Measurements from ENCODE around the gene PHACTR1.

PHACTR1 gene

DNA sequence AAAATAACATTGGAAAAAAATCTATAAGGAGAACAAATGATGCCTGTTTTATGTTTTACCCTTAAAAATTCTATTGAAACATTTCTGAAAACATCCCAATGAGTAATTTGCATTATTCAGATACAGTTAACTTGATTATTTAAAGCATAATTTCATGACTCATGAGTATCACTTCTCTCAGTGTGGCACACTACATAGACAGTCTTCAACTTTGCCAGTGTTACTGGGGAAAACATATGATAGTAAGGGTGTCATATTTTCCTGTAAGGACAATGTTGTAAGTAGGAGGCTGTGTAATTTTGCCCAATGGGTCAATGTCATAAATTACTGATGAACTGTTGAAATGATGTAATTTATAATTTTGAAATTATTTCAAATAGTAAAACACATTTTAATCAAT lies 125.5 kb downstream of the PHACTR1 start:
- ATAC-seq, result no peak
- TF ChIP-seq ESRRG (CRISPR knock-in tag; IDR thresholded peaks at IDR 0.05), result no peak
- TF ChIP-seq RARB (CRISPR knock-in tag; IDR thresholded peaks at IDR 0.05), result no peak
- TF ChIP-seq SNAI2 (CRISPR knock-in tag; IDR thresholded peaks at IDR 0.05), result no peak
- TF ChIP-seq ZNF565 (CRISPR knock-in tag; conservative IDR thresholded peaks at IDR 0.05; ENCODE audit: low read depth), result no peak
- no peak for TF ChIP-seq BACH2 (CRISPR knock-in tag; IDR thresholded peaks at IDR 0.05; ENCODE audit: borderline replicate concordance)
- TF ChIP-seq ARNTL (CRISPR knock-in tag; IDR thresholded peaks at IDR 0.05; ENCODE audit: borderline replicate concordance, low read depth), result no peak
- no peak for TF ChIP-seq TOX (CRISPR knock-in tag; IDR thresholded peaks at IDR 0.05; ENCODE audit: borderline replicate concordance)
- no peak for TF ChIP-seq ISL1 (CRISPR knock-in tag; IDR thresholded peaks at IDR 0.05)
- TF ChIP-seq, protein P1, sequence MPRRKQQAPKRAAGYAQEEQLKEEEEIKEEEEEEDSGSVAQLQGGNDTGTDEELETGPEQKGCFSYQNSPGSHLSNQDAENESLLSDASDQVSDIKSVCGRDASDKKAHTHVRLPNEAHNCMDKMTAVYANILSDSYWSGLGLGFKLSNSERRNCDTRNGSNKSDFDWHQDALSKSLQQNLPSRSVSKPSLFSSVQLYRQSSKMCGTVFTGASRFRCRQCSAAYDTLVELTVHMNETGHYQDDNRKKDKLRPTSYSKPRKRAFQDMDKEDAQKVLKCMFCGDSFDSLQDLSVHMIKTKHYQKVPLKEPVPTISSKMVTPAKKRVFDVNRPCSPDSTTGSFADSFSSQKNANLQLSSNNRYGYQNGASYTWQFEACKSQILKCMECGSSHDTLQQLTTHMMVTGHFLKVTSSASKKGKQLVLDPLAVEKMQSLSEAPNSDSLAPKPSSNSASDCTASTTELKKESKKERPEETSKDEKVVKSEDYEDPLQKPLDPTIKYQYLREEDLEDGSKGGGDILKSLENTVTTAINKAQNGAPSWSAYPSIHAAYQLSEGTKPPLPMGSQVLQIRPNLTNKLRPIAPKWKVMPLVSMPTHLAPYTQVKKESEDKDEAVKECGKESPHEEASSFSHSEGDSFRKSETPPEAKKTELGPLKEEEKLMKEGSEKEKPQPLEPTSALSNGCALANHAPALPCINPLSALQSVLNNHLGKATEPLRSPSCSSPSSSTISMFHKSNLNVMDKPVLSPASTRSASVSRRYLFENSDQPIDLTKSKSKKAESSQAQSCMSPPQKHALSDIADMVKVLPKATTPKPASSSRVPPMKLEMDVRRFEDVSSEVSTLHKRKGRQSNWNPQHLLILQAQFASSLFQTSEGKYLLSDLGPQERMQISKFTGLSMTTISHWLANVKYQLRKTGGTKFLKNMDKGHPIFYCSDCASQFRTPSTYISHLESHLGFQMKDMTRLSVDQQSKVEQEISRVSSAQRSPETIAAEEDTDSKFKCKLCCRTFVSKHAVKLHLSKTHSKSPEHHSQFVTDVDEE (CRISPR knock-in tag; IDR thresholded peaks at IDR 0.05), result no peak
- TF ChIP-seq CSRNP3 (CRISPR knock-in tag; IDR thresholded peaks at IDR 0.05), result no peak
- TF ChIP-seq TCF4 (CRISPR knock-in tag; IDR thresholded peaks at IDR 0.05; ENCODE audit: borderline replicate concordance), result no peak
- no peak for TF ChIP-seq ZNF8 (CRISPR knock-in tag; IDR thresholded peaks at IDR 0.05)
- TF ChIP-seq PPARA (CRISPR knock-in tag; IDR thresholded peaks at IDR 0.05; ENCODE audit: borderline replicate concordance), result no peak
- TF ChIP-seq CREB5 (CRISPR knock-in tag; IDR thresholded peaks at IDR 0.05; ENCODE audit: low read depth), result no peak

DNA sequence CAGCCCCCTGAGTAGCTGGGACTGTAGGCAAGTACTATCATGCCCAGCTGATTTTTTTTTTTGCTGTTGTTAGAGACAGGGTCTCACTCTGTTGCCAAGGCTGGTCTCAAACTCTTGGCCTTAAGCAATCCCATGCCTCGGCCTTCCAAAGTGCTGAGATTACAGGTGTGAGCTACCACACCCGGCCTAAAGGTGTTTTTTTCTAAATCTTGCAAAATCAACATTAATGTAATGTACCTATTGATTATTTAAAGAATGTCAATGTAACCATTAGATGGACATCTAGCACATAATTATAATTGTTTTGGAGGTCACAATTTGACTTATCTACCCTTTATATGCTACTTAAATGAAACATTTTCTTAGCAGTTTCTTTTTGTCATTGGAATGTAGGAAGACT lies 126.1 kb downstream of the PHACTR1 start:
- TF ChIP-seq POU6F1 (CRISPR knock-in tag; IDR thresholded peaks at IDR 0.05; ENCODE audit: borderline replicate concordance, low read depth) (no peak), ESRRG (CRISPR knock-in tag; IDR thresholded peaks at IDR 0.05) (no peak), TCF4 (CRISPR knock-in tag; IDR thresholded peaks at IDR 0.05; ENCODE audit: borderline replicate concordance) (no peak), ZFP3 (CRISPR knock-in tag; IDR thresholded peaks at IDR 0.05) (no peak), CREB5 (CRISPR knock-in tag; IDR thresholded peaks at IDR 0.05; ENCODE audit: low read depth) (no peak), OSR1 (CRISPR knock-in tag; IDR thresholded peaks at IDR 0.05) (no peak), ZFP30 (CRISPR knock-in tag; IDR thresholded peaks at IDR 0.05) (no peak), ZC3H10 (CRISPR knock-in tag; IDR thresholded peaks at IDR 0.05) (no peak), PPARA (CRISPR knock-in tag; IDR thresholded peaks at IDR 0.05; ENCODE audit: borderline replicate concordance) (no peak), ISL1 (CRISPR knock-in tag; IDR thresholded peaks at IDR 0.05) (no peak), GLIS3 (CRISPR knock-in tag; IDR thresholded peaks at IDR 0.05) (no peak), TOX (CRISPR knock-in tag; IDR thresholded peaks at IDR 0.05; ENCODE audit: borderline replicate concordance) (no peak), RARB (CRISPR knock-in tag; IDR thresholded peaks at IDR 0.05) (no peak), SNAI2 (CRISPR knock-in tag; IDR thresholded peaks at IDR 0.05) (no peak), ZNF8 (CRISPR knock-in tag; IDR thresholded peaks at IDR 0.05) (no peak)
- TF ChIP-seq, protein P2, sequence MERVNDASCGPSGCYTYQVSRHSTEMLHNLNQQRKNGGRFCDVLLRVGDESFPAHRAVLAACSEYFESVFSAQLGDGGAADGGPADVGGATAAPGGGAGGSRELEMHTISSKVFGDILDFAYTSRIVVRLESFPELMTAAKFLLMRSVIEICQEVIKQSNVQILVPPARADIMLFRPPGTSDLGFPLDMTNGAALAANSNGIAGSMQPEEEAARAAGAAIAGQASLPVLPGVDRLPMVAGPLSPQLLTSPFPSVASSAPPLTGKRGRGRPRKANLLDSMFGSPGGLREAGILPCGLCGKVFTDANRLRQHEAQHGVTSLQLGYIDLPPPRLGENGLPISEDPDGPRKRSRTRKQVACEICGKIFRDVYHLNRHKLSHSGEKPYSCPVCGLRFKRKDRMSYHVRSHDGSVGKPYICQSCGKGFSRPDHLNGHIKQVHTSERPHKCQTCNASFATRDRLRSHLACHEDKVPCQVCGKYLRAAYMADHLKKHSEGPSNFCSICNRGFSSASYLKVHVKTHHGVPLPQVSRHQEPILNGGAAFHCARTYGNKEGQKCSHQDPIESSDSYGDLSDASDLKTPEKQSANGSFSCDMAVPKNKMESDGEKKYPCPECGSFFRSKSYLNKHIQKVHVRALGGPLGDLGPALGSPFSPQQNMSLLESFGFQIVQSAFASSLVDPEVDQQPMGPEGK (CRISPR knock-in tag; IDR thresholded peaks at IDR 0.05; ENCODE audit: borderline replicate concordance), result no peak
- TF ChIP-seq, protein P1 (CRISPR knock-in tag; IDR thresholded peaks at IDR 0.05), result no peak
- no peak for ATAC-seq

All from SK-N-SH treated with all-trans-retinoic acid at 6 μM for 48 hours (cell line).